SK-N-SH (cell line): ENCODE measurements around the gene MAML3. TPM values are rescaled to one million over a fixed set of nuclear protein-coding genes. Genes with fewer than 3 reads are reported as not detected.

ENCODE experiments used
- CTCF ChIA-PET: fragments of 300-600, 350-600 bp; formaldehyde crosslinking; extraction: SDS; loops from one replicate; lab custom pipeline; 2021; lab: Yijun Ruan, JAX
- POLR2A ChIA-PET: fragments of 350-600 bp; sonication (Branson Sonifier 250); formaldehyde crosslinking; extraction: SDS; loops from one replicate; lab custom pipeline; 2020; ENCODE audit warnings: antibody characterized with exemption, inconsistent platforms; lab: Yijun Ruan, JAX
- DNase-seq: peaks from one replicate; pipeline ENCODE4 v3.0.0; 2012
- H2AFZ ChIP-seq: fragments of 200-600 bp; sonication (generic); 2 replicates; pipeline ENCODE4 v1.8.1; 2016; ENCODE audit warnings: antibody characterized with exemption, mild to moderate bottlenecking, low read depth
- H3F3A ChIP-seq: fragments of 200-600 bp; sonication (generic); replicated peaks from 2 replicates; pipeline ENCODE3; 2016; ENCODE audit warnings: antibody characterized with exemption, mild to moderate bottlenecking; ENCODE audit not compliant: insufficient read depth
- H3K27ac ChIP-seq, 2 experiments: fragments of 200-500 bp in 1 of 2; fragments of 200-600 bp in 1 of 2; sonication (Bioruptor generic) in 1 of 2; sonication (generic), shearing (Covaris generic) in 1 of 2; 2 replicates each; pipeline versions ENCODE4 v1.5.1 to v1.6.1; 2014 to 2016; ENCODE audit warnings: low read depth in 2 of 2, inconsistent platforms in 1 of 2, low read length in 1 of 2, mild to moderate bottlenecking in 1 of 2, mixed read lengths in 1 of 2
- H3K27me3 ChIP-seq: fragments of 200-600 bp; sonication (generic), shearing (Covaris generic); 2 replicates; pipeline ENCODE4 v1.6.1; 2016; ENCODE audit warnings: mixed run types; ENCODE audit not compliant: insufficient read depth
- H3K36me3 ChIP-seq, 2 experiments: fragments of 200-500 bp in 1 of 2; fragments of 200-600 bp in 1 of 2; sonication (Bioruptor generic) in 1 of 2; sonication (generic) in 1 of 2; replicated peaks in 1 of 2; 2 replicates each; pipeline versions ENCODE3 to v1.5.1; 2014 to 2016; ENCODE audit warnings: low read length in 1 of 2, mild to moderate bottlenecking in 1 of 2; ENCODE audit not compliant: insufficient read depth in 2 of 2, control insufficient read depth in 1 of 2
- H3K4me1 ChIP-seq, 2 experiments: fragments of 200-500 bp in 1 of 2; fragments of 200-600 bp in 1 of 2; sonication (Bioruptor generic) in 1 of 2; sonication (generic), shearing (Covaris generic) in 1 of 2; 2 replicates each; pipeline versions ENCODE4 v1.5.1 to v1.6.1; 2014 to 2016; ENCODE audit warnings: low read depth in 1 of 2, low read length in 1 of 2, mixed run types in 1 of 2; ENCODE audit not compliant: insufficient read depth in 2 of 2, control insufficient read depth in 1 of 2
- H3K4me2 ChIP-seq: fragments of 200-600 bp; sonication (generic), shearing (Covaris generic); 2 replicates; pipeline ENCODE4 v1.6.1; 2017; ENCODE audit warnings: mixed run types
- H3K4me3 ChIP-seq, 2 experiments: fragments of 200-500 bp in 1 of 2; fragments of 200-600 bp in 1 of 2; sonication (Bioruptor generic) in 1 of 2; sonication (generic), shearing (Covaris generic) in 1 of 2; 2 replicates each; pipeline versions ENCODE4 v1.5.1 to v1.8.1; 2014 to 2016; ENCODE audit warnings: low read depth in 2 of 2, inconsistent platforms in 1 of 2, low read length in 1 of 2, mild to moderate bottlenecking in 1 of 2, mixed read lengths in 1 of 2, moderate library complexity in 1 of 2
- H3K79me2 ChIP-seq: fragments of 200-600 bp; sonication (generic); 2 replicates; pipeline ENCODE4 v1.8.1; 2017; ENCODE audit warnings: mild to moderate bottlenecking; ENCODE audit not compliant: insufficient read depth
- H3K9ac ChIP-seq: fragments of 200-600 bp; sonication (generic); 2 replicates; pipeline ENCODE4 v1.6.1; 2017; ENCODE audit warnings: mixed run types
- H3K9me2 ChIP-seq: fragments of 200-600 bp; sonication (generic); 2 replicates; pipeline ENCODE4 v1.6.1; 2017; ENCODE audit warnings: mixed run types
- H3K9me3 ChIP-seq: fragments of 200-600 bp; sonication (generic); 2 replicates; pipeline ENCODE4 v1.6.1; 2017; ENCODE audit warnings: mixed run types, mild to moderate bottlenecking, moderate library complexity
- H4K20me1 ChIP-seq: fragments of 200-600 bp; sonication (generic); 2 replicates; pipeline ENCODE4 v1.6.1; 2017; ENCODE audit warnings: mild to moderate bottlenecking, mixed run types; ENCODE audit not compliant: insufficient read depth
- CTCF ChIP-seq: fragments of 200-600 bp; sonication (generic); IDR thresholded peaks from 2 replicates; pipeline ENCODE4 v1.6.1; 2017; ENCODE audit warnings: antibody characterized with exemption, mild to moderate bottlenecking, moderate library complexity
- ELF1 ChIP-seq: IDR thresholded peaks from 2 replicates; pipeline ENCODE4 v1.4.0; 2012
- FOXJ3 ChIP-seq: sonication (generic); formaldehyde crosslinking; IDR thresholded peaks from 2 replicates; pipeline ENCODE4 v1.5.1; 2020; ENCODE audit warnings: mild to moderate bottlenecking, missing genetic modification reagents
- FOXM1 ChIP-seq: IDR thresholded peaks from 2 replicates; pipeline ENCODE4 v1.4.0; 2012; ENCODE audit warnings: low read depth, mild to moderate bottlenecking
- GATA2 ChIP-seq: sonication (generic); formaldehyde crosslinking; IDR thresholded peaks from 2 replicates; pipeline ENCODE4 v1.5.0; 2020; ENCODE audit warnings: mild to moderate bottlenecking, missing genetic modification reagents
- JUND ChIP-seq: IDR thresholded peaks from 2 replicates; pipeline ENCODE4 v1.4.0; 2012
- MEF2A ChIP-seq: IDR thresholded peaks from 2 replicates; pipeline ENCODE4 v1.4.0; 2012; ENCODE audit warnings: low read depth, borderline replicate concordance
- MXI1 ChIP-seq: IDR thresholded peaks from 2 replicates; pipeline ENCODE4 v1.6.1; 2012; ENCODE audit warnings: mild to moderate bottlenecking, low read depth, low read length, improper control_type of control experiment
- NFIC ChIP-seq: IDR thresholded peaks from 2 replicates; pipeline ENCODE4 v1.4.0; 2012; ENCODE audit warnings: borderline replicate concordance
- NRF1 ChIP-seq: IDR thresholded peaks from 2 replicates; pipeline ENCODE4 v1.6.1; 2012; ENCODE audit warnings: low read depth, mild to moderate bottlenecking, low read length
- PBX3 ChIP-seq: IDR thresholded peaks from 2 replicates; pipeline ENCODE4; 2012
- POLR2AphosphoS5 ChIP-seq: IDR thresholded peaks from 2 replicates; pipeline ENCODE4 v1.6.1; 2012; ENCODE audit warnings: low read depth, low read length
- RCOR1 ChIP-seq: fragments of 150-350 bp; IDR thresholded peaks from 2 replicates; pipeline ENCODE4 v1.6.1; 2017; ENCODE audit warnings: antibody characterized with exemption, low read length
- SIN3A ChIP-seq: IDR thresholded peaks from 2 replicates; pipeline ENCODE4 v1.6.1; 2012; ENCODE audit warnings: low read depth, mild to moderate bottlenecking, low read length, moderate library complexity, borderline replicate concordance
- TAF1 ChIP-seq: IDR thresholded peaks from 2 replicates; pipeline ENCODE4 v1.6.1; 2012; ENCODE audit warnings: low read depth, mild to moderate bottlenecking, low read length, moderate library complexity, borderline replicate concordance
- TCF12 ChIP-seq: IDR thresholded peaks from 2 replicates; pipeline ENCODE4 v1.4.0; 2012
- TEAD4 ChIP-seq: IDR thresholded peaks from 2 replicates; pipeline ENCODE4 v1.4.0; 2012; ENCODE audit warnings: mild to moderate bottlenecking, borderline replicate concordance; ENCODE audit not compliant: insufficient read depth
- USF1 ChIP-seq: IDR thresholded peaks from 2 replicates; pipeline ENCODE4 v1.4.0; 2012; ENCODE audit warnings: low read depth, borderline replicate concordance
- YY1 ChIP-seq: IDR thresholded peaks from 2 replicates; pipeline ENCODE4 v1.4.0; 2012; ENCODE audit warnings: low read depth, mild to moderate bottlenecking
- WGBS: methylation state at CpG from one replicate; pipeline ENCODE4 v1.1.6; 2017; ENCODE audit warnings: low lambda C conversion rate; 5-methylcytosine and 5-hydroxymethylcytosine counted together
- polyA plus RNA-seq, 3 experiments: library from polyadenylated mRNA; depleted of rRNA; stranded (reverse); fragments of >200 nt; gene quantifications; 2 replicates each; pipeline ENCODE4 v1.2.3, GENCODE V29; 2012
- TF ChIP-seq, protein P1 (sequence below): fragments of 150-350 bp; IDR thresholded peaks from 2 replicates; pipeline ENCODE4 v1.6.1; 2016; ENCODE audit warnings: mild to moderate bottlenecking, low read depth, low read length

The MAML3 gene
- polyA plus RNA-seq, 1 of the 3 experiments (the other 2 are of a cell fraction), result 5.3 TPM

DNA sequence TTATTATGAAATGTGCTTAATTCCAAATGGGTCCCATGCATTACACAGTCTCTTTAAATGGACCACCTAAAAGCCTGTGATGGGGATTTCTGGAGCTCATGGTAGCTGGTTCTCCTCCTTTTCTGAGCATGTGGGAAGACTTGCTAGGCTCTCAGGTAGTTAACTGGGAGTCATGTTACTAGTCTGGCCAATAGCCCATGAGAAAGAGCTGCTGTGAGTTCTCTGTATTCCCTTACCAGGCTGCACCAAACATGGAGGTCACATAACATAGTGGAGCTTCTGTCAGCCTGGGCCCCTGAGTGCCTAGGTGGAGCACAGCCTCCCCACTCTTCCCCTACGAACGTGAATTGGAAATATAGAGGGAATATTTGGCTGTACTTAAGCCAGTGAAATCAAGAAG, 198.4 kb downstream of the MAML3 start:
- Histone ChIP-seq H3F3A (no peaks in the 10 kb centered on the region), H4K20me1 (no peaks in the 10 kb centered on the region), H3K27ac (peak overlapping the region in 1 of 2 experiments; percentile 94; a peak in 2 of 4 replicates), H3K4me1 (peaks cover 0 to 33% of the 10 kb centered on the region in 2 experiments; a peak in 3 of 4 replicates), H3K79me2 (no peaks in the 10 kb centered on the region), H3K4me2 (no peak overlapping the region), H3K9ac (no peak overlapping the region), H3K9me3 (no peaks in the 10 kb centered on the region), H2AFZ (no peak overlapping the region), H3K9me2 (no peaks in the 10 kb centered on the region), H3K4me3 (no peak overlapping the region), H3K27me3 (no peaks in the 10 kb centered on the region), H3K36me3 (no peaks in the 10 kb centered on the region)
- ChIA-PET CTCF (interaction anchor here (1.3 to 1.9 kb wide), 3 partner anchors 7 to 221 kb away, joined by 4 to 5 read pairs (median 5); no protein-coding TSS in a partner anchor), POLR2A (interaction anchor here (0.6 to 0.7 kb wide), 2 partner anchors 68 to 901 kb away, joined by 3 read pairs; no protein-coding TSS in a partner anchor)
- no peak for DNase-seq
- 95% methylated on average over 2 of the region's 2 CpGs for whole genome bisulfite sequencing
- TF ChIP-seq NRF1, result no peak
- TF ChIP-seq TEAD4, result no peak
- no peak for TF ChIP-seq JUND
- no peak for TF ChIP-seq FOXM1
- TF ChIP-seq NFIC, result no peak
- TF ChIP-seq FOXJ3 (CRISPR knock-in tag), result no peak
- TF ChIP-seq USF1, result no peak
- no peak for TF ChIP-seq SIN3A
- no peak for TF ChIP-seq YY1
- TF ChIP-seq TCF12, result no peak
- TF ChIP-seq RCOR1, result no peak
- TF ChIP-seq ELF1, result no peak
- TF ChIP-seq GATA2 (CRISPR knock-in tag), result no peak
- no peak for TF ChIP-seq MXI1
- TF ChIP-seq, protein P1, sequence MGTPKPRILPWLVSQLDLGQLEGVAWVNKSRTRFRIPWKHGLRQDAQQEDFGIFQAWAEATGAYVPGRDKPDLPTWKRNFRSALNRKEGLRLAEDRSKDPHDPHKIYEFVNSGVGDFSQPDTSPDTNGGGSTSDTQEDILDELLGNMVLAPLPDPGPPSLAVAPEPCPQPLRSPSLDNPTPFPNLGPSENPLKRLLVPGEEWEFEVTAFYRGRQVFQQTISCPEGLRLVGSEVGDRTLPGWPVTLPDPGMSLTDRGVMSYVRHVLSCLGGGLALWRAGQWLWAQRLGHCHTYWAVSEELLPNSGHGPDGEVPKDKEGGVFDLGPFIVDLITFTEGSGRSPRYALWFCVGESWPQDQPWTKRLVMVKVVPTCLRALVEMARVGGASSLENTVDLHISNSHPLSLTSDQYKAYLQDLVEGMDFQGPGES, result no peak

GRCh38 chr4:139954512-139954911, 199.5 kb downstream of the MAML3 start:
- 96% methylated on average over 7 of the region's 7 CpGs for WGBS
- DNase-seq, result no peak
- Histone ChIP-seq H3K27me3 (no peaks in the 10 kb centered on the region), H3K9ac (no peak overlapping the region), H3K9me3 (no peaks in the 10 kb centered on the region), H3K4me3 (no peak overlapping the region), H3F3A (no peaks in the 10 kb centered on the region), H2AFZ (no peak overlapping the region), H3K4me2 (no peak overlapping the region), H3K9me2 (no peaks in the 10 kb centered on the region), H4K20me1 (no peaks in the 10 kb centered on the region), H3K79me2 (no peaks in the 10 kb centered on the region), H3K4me1 (peaks cover 0 to 32% of the 10 kb centered on the region in 2 experiments; a peak in 3 of 4 replicates), H3K36me3 (no peaks in the 10 kb centered on the region), H3K27ac (no peak overlapping the region)
- ChIA-PET POLR2A (no interaction called here), CTCF (interaction anchor here (1.0 kb wide), 1 partner anchor 50 kb away, joined by 3 read pairs; no protein-coding TSS in a partner anchor)
- TF ChIP-seq CTCF, result no peak
- TF ChIP-seq PBX3, result no peak
- TF ChIP-seq SIN3A, result no peak
- TF ChIP-seq MEF2A, result no peak
- TF ChIP-seq POLR2AphosphoS5, result no peak
- no peak for TF ChIP-seq TAF1
